GM12878 (cell line): ENCODE data around the gene LRP1B.

Experiments used
- EP300 ChIP-seq, 2 experiments: fragments of 150-350 bp in 1 of 2; IDR thresholded peaks; 2 replicates each; pipeline ENCODE4 v1.6.1; 2011 to 2012; ENCODE audit warnings: low read depth in 2 of 2, low read length in 2 of 2, borderline replicate concordance in 1 of 2, improper control_type of control experiment in 1 of 2, inconsistent platforms in 1 of 2; ENCODE audit not compliant: control insufficient read depth in 1 of 2
- TF ChIP-seq, protein P1 (sequence below), 3 experiments: IDR thresholded peaks in 2 of 3; conservative IDR thresholded peaks in 1 of 3; 2 replicates each; pipeline ENCODE4 v1.5.1; 2011; ENCODE audit warnings: low read depth in 3 of 3, low read length in 3 of 3, mild to moderate bottlenecking in 3 of 3, control low read depth in 2 of 3, moderate library complexity in 2 of 3, inconsistent platforms in 1 of 3, mixed read lengths in 1 of 3; ENCODE audit not compliant: control insufficient read depth in 2 of 3, insufficient read depth in 1 of 3; ENCODE audit errors: extremely low read depth in 1 of 3

DNA sequence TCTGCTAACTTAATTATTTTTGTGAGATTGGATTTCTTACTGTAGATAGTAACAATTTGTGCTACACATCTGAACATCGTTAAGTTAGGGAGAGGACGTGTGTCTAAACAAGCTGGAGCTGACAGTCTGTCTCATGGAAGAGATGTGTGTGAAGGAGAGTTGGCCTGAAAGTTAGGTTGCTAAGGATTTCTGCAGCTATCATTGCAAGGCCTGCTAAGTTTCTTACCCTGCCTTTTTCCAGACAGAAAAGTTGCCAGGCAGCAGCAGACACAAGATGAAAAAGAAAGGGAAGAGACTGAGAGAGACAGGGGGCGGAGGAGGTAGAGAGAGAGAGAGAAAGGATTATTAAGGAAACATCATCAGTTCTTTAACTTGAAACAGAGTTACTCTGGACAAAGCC is 4.1 kb upstream of the LRP1B start:
- no peak for TF ChIP-seq EP300 (IDR thresholded peaks at IDR 0.05; ENCODE audit: borderline replicate concordance in 1 of 2, control insufficient read depth in 1 of 2, low read depth in 2 of 2, low read length in 2 of 2)
- TF ChIP-seq, protein P1, sequence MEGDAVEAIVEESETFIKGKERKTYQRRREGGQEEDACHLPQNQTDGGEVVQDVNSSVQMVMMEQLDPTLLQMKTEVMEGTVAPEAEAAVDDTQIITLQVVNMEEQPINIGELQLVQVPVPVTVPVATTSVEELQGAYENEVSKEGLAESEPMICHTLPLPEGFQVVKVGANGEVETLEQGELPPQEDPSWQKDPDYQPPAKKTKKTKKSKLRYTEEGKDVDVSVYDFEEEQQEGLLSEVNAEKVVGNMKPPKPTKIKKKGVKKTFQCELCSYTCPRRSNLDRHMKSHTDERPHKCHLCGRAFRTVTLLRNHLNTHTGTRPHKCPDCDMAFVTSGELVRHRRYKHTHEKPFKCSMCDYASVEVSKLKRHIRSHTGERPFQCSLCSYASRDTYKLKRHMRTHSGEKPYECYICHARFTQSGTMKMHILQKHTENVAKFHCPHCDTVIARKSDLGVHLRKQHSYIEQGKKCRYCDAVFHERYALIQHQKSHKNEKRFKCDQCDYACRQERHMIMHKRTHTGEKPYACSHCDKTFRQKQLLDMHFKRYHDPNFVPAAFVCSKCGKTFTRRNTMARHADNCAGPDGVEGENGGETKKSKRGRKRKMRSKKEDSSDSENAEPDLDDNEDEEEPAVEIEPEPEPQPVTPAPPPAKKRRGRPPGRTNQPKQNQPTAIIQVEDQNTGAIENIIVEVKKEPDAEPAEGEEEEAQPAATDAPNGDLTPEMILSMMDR (IDR thresholded peaks at IDR 0.05 in 2 of 3, conservative IDR thresholded peaks at IDR 0.05 in 1 of 3; ENCODE audit: control insufficient read depth in 2 of 3, extremely low read depth in 1 of 3, insufficient read depth in 1 of 3, low read depth in 3 of 3, low read length in 3 of 3): no peak
